Measurements from ENCODE around the gene UNC5A. TPM values are rescaled to one million over a fixed set of nuclear protein-coding genes. Genes with fewer than 3 reads are reported as not detected.
A peak's percentile ranks its signal among the peaks of the same experiment; 100 is the strongest.

The UNC5A gene
- polyA plus RNA-seq, 10 donors: 0.84 to 2.0 (median 1.3) TPM

- DNase-seq: peak; percentile 42 to 69 (median 59)
Measured at GRCh38 chr5:176781054-176781375, 29.3 kb upstream of the UNC5A start.

- DNase-seq: no peak
Measured at GRCh38 chr5:176781638-176782570, 28.5 kb upstream of the UNC5A start.

GRCh38 chr5:176784218-176785165 is 25.9 kb upstream of the UNC5A start:
- DNase-seq: peak in 2 of 3 donors; percentile 37 to 56

- no peak for DNase-seq
Measured at GRCh38 chr5:176785184-176786145, 24.9 kb upstream of the UNC5A start.

GRCh38 chr5:176787676-176788075 is 22.7 kb upstream of the UNC5A start:
- DNase-seq: no peak

GRCh38 chr5:176788091-176788490 is 22.3 kb upstream of the UNC5A start:
- no peak for DNase-seq

- no peak for DNase-seq
Measured at GRCh38 chr5:176788941-176789872, 21.2 kb upstream of the UNC5A start.

GRCh38 chr5:176789873-176790615 is 20.3 kb upstream of the UNC5A start:
- DNase-seq: no peak

GRCh38 chr5:176790941-176791340 is 19.4 kb upstream of the UNC5A start:
- no peak for DNase-seq

GRCh38 chr5:176792655-176793342 is 17.6 kb upstream of the UNC5A start:
- DNase-seq: peak; percentile 39 to 49 (median 48)

GRCh38 chr5:176793343-176793699 is 17.0 kb upstream of the UNC5A start:
- DNase-seq: no peak

- DNase-seq: no peak
Measured at GRCh38 chr5:176793736-176794135, 16.6 kb upstream of the UNC5A start.

- no peak for DNase-seq
Measured at GRCh38 chr5:176794509-176794908, 15.8 kb upstream of the UNC5A start.

GRCh38 chr5:176796411-176796810 is 13.9 kb upstream of the UNC5A start:
- no peak for DNase-seq

GRCh38 chr5:176796970-176797369 is 13.4 kb upstream of the UNC5A start:
- no peak for DNase-seq

- DNase-seq: no peak
Measured at GRCh38 chr5:176797456-176798050, 12.8 kb upstream of the UNC5A start.

- no peak for DNase-seq
Measured at GRCh38 chr5:176798086-176798876, 12.1 kb upstream of the UNC5A start.

- no peak for DNase-seq
Measured at GRCh38 chr5:176798949-176799348, 11.4 kb upstream of the UNC5A start.
